Bronchial epithelial cell (primary cell): ENCODE results near the gene CTCF. TPM values are rescaled to one million over a fixed set of nuclear protein-coding genes. Genes with fewer than 3 reads are reported as not detected.

ENCODE experiments used
- DNase-seq: peaks from one replicate; pipeline ENCODE4 v3.0.0-alpha.2; 2010; ENCODE audit warnings: low read depth
- FAIRE-seq: peaks from 2 replicates; lab custom pipeline; 2011; peaks lifted over from hg19 to GRCh38; lab: Jason Lieb, UNC
- H3K27me3 ChIP-seq: 2 replicates; pipeline ENCODE4 v1.5.1; 2011; ENCODE audit warnings: low read length; ENCODE audit not compliant: control insufficient read depth, insufficient read depth
- H3K36me3 ChIP-seq: 2 replicates; pipeline ENCODE4 v1.5.1; 2011; ENCODE audit warnings: low read length; ENCODE audit not compliant: control insufficient read depth, insufficient read depth
- H3K4me3 ChIP-seq: 2 replicates; pipeline ENCODE4 v1.5.1; 2011; ENCODE audit warnings: mild to moderate bottlenecking, low read depth, low read length, control low read depth
- total RNA-seq: library from RNA; depleted of rRNA; stranded (reverse); fragments of >200 nt; gene quantifications from 2 replicates; pipeline ENCODE4 v1.2.1, GENCODE V29; 2014
- TF ChIP-seq, protein P1 (sequence below): IDR thresholded peaks from 2 replicates; pipeline ENCODE4 v1.5.1; 2011; ENCODE audit warnings: mild to moderate bottlenecking, moderate library complexity, low read length, control low read depth, inconsistent platforms; ENCODE audit not compliant: insufficient read depth, severe bottlenecking

The CTCF gene
- total RNA-seq, 1 donor from 2014 or later = 21.1 TPM

DNA sequence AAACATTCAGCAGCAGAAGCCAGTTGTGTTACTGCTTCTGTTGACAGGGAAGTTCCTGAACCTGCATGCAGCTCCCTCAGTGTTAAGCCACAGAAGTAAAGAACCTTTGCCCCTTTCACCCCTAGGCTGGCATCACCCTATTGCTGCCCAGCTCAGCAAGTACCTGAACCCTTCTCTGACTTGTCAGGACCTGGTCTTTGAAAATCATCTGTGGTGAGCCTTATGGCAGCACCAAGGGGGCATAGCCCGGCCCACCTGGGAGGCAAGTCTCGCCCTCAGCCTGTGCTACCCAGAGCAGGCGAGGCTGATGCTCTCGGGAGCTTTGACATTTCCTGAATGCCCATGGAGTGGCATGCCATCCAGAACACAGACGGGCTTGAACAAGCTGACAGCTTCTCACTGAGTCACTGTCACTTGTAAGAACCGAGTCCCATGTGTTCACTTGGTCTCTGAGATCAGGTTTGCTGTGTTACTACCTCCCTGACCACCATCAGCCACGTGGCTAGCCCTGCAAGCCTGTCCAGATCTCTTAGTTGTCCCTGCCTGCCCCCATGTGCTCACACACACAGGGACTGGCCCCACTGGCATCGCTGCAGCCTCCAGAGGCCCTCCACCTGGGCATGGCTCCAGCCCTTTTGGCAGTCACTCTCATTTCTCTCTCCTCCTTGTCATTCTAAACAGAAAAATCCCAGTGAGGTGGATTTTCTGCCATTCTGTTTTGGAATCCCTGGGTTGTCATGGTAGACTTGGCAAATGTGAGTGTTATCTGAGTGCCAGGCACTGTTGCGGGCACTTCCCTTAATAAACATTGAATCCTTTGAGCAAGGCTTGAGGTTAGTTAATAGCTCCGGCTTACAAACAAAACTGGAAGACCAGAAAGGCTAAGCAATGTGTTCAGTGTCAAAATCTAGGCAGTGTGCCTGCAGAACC, 79.7 kb downstream of the CTCF start:
- FAIRE-seq = peak; percentile 96
- TF ChIP-seq, protein P1, sequence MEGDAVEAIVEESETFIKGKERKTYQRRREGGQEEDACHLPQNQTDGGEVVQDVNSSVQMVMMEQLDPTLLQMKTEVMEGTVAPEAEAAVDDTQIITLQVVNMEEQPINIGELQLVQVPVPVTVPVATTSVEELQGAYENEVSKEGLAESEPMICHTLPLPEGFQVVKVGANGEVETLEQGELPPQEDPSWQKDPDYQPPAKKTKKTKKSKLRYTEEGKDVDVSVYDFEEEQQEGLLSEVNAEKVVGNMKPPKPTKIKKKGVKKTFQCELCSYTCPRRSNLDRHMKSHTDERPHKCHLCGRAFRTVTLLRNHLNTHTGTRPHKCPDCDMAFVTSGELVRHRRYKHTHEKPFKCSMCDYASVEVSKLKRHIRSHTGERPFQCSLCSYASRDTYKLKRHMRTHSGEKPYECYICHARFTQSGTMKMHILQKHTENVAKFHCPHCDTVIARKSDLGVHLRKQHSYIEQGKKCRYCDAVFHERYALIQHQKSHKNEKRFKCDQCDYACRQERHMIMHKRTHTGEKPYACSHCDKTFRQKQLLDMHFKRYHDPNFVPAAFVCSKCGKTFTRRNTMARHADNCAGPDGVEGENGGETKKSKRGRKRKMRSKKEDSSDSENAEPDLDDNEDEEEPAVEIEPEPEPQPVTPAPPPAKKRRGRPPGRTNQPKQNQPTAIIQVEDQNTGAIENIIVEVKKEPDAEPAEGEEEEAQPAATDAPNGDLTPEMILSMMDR = no peak

DNA sequence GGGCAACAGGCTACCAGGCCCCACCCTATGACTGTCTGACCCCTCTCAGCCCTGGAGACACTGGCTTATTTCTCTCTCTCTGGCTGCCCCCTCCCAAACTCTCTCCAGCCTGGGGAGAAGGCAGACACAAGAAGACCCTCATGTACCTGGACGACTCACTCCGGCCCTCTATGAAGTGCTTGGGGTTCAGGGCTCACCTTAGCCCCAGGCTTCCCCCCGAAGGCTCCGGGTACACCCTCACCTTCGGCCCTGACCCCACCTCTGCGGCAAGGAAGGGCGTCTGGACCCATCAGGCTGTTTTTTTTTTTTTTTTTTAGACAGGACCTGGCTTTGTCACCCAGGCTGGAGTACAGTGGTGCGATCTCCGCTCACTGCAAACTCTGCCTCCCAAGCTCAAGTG, 81.7 kb downstream of the CTCF start:
- TF ChIP-seq, protein P1 = no peak
- no peak overlapping the region for H3K4me3 ChIP-seq
- DNase-seq (no peak), FAIRE-seq (no peak)
- peaks cover 21% of the 10 kb centered on the region for H3K27me3 ChIP-seq
- H3K36me3 ChIP-seq = no peaks in the 10 kb centered on the region

More for the DNA sequence above, 79.7 kb downstream of the CTCF start:
- peaks cover 13% of the 10 kb centered on the region for H3K27me3 ChIP-seq
- no peak overlapping the region for H3K4me3 ChIP-seq
- DNase-seq = peak; percentile 70
- H3K36me3 ChIP-seq = peaks cover 3% of the 10 kb centered on the region

DNA sequence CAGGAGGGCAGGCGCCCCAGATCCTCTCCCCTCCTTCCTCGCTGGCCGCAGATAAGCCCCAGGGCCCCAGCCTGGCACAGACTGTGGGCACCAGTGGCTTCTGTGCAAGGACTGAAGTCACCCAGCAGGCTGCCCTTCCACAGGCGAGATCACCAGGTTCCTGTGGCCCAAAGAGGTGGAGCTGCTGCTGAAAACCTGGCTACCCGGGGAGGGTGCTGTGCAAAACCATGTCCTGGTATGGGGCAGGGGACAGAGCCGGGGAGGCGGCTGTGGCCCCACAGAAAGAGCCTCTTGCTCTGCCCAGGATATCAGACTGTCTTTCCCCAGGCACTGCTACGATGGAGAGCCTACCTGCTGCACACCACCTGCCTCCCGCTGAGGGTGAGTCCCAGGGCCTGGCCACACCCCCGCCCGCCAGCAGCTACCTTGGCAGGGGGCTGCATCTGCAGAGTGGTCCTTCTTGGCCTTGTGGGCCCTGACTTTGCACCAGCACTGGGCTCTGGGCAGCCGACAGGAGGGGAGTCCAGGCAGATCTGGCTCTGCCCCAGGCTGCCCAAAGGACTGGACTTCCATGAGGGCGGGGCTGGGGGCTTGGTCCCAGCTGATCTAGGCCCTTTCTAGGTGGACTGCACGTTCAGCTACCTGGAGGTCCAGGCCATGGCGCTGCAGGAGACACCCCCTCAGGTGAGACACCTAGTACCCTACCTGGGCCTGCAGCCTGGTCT, 83.2 kb downstream of the CTCF start:
- TF ChIP-seq, protein P1 = no peak
- Histone ChIP-seq H3K27me3 (peaks cover 34% of the 10 kb centered on the region), H3K4me3 (no peak overlapping the region), H3K36me3 (no peaks in the 10 kb centered on the region)
- no peak for DNase-seq
- FAIRE-seq = no peak

DNA sequence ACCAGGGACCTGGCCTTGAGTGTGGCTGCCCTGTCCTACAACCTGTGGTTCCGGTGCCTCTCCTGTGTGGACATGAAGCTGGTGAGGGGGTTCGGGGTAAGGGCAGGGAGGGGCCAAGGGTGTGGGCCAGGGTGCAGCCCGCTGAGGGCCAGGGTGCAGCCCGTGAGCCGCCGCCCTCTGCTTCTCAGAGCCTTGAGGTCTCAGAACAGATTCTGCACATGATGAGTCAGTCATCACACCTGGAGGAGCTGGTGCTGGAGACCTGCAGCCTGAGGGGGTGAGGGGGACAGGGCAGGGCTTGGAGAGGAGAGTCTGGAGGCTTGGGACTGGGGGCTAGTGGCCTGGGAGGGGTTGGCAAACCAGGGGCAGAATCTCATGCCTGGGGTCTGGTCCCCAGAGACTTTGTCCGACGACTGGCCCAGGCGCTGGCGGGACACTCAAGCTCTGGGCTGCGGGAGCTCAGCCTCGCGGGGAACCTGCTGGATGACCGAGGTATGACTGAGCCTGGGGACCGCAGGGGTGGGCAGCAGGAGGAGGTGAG, 84.9 kb downstream of the CTCF start:
- H3K36me3 ChIP-seq = no peaks in the 10 kb centered on the region
- TF ChIP-seq, protein P1 = no peak
- FAIRE-seq (no peak), DNase-seq (peak; percentile 31)
- H3K27me3 ChIP-seq = peaks cover 45% of the 10 kb centered on the region
- no peak overlapping the region for H3K4me3 ChIP-seq

DNA sequence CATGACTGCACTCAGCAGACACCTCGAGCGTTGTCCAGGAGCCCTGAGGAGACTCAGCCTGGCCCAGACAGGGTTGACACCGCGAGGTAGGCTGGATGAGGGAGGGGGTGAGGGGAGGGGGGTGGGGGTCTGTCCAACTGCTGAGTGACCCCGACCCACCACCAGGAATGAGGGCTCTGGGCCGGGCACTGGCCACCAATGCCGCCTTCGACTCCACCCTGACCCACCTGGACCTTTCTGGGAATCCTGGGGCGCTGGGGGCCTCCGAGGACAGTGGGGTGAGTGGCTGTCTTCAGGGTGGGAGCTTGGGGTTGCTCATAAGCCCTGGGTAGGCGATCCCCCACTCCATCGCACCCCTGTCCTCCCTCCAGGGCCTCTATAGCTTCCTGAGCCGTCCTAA, 85.4 kb downstream of the CTCF start:
- TF ChIP-seq, protein P1 = no peak
- Histone ChIP-seq H3K36me3 (no peaks in the 10 kb centered on the region), H3K4me3 (no peak overlapping the region), H3K27me3 (peaks cover 47% of the 10 kb centered on the region)
- DNase-seq (no peak), FAIRE-seq (no peak)
